ENCODE data around the gene SERPINA9.

SERPINA9 gene

GRCh38 chr14:94464290-94464689 is 11.7 kb downstream of the SERPINA9 start:
- DNase-seq (ENCODE audit: low read depth in 4 of 4, low spot score in 1 of 4): no peak

GRCh38 chr14:94462763-94463572 is 13.0 kb downstream of the SERPINA9 start:
- DNase-seq (ENCODE audit: low read depth in 4 of 4, low spot score in 1 of 4): no peak

GRCh38 chr14:94462219-94462551 is 13.8 kb downstream of the SERPINA9 start:
- DNase-seq (ENCODE audit: low read depth in 4 of 4, low spot score in 1 of 4): no peak

DNA sequence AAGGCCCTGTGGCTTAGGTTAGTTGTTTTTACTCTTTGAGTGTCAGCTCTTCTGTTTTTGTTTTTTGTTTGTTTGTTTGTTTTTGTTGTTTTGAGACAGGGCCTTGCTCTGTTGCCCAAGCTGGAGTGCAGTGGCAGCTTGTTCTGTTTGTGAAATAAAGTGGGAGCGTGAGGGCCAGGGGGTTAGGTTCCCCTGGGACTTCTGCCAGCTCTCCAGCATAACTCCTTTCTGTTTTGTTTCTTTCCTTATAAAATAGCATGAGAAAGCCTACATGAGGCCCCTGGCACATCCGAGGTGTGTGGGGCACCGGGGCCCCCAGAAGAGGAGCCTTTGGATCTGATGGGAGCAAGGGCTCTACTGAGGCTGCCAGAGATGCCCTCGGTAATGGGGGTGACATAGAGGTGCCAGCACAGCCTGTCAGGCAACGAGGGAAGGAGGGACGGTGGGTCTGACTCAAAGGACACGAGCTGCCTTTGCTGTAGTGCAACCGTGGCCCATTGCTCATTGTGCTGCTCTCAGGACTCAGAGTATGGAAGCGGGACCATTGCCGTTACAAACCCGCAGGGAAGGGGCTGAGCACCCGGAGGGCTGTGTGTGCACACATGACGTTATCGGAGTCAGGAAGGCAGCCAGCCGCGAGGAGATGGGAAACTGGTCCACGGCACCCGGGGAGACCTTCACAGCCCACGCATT is 14.3 kb downstream of the SERPINA9 start:
- DNase-seq (ENCODE audit: low read depth in 4 of 4, low spot score in 1 of 4): no peak

DNA sequence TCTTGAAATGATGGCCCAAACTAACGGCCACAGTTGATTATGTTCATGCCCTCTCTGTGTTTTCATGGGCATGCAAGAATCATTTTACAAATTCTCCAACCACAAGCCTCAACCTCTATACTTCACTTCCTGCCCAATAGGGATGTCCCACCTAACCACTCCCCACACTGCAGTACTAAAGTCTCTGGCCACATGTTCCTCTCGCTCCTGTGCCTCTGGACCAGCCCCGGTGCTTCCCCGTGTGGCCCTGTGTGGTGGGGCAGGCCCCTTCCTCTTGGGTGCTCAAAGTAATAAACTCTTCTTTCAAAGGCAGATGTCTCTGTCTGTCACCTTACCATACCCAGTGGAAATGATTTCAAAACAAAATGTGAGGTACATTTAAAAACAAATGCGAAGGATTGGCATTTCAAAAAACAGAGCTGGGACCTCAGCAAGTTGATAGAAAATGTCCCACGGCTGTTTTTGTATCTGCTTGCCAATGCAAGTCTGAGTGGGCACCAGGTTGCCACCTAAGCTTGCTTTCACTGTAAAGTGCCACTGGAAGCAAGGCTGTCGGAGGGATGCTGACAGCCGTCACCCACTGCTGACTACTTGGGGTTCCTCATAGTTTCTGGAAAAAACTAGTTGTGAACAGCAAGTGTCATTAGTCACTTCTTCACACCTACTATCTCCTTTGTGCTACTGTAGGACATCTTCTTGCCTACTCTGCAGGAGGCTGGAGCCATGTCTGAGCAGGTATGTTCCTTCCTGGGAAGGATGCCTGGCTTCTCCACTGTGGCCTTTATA is 15.2 kb downstream of the SERPINA9 start:
- DNase-seq (ENCODE audit: low read depth in 4 of 4, low spot score in 1 of 4): no peak

- DNase-seq (ENCODE audit: low read depth in 4 of 4, low spot score in 1 of 4): no peak
Observed at GRCh38 chr14:94458558-94459205, 17.3 kb downstream of the SERPINA9 start.

DNA sequence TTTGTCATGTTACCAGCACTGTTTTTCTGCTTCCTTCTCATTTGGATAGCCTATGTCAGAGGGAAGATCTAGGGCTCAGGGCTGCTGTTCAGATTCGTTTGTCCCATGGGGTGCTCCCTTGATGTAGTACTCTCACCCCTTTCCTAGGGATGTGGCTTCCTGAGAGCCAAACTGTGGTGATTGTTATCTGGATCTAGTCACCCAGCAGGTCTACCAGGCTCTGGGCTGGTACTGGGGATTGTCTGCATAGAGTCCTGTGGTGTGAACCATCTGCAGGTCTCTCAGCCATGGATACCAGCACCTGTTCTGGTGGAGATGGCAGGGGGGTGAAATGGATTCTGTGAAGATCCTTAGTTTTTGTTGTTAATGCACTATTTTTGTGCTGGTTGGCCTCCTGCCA is 17.9 kb downstream of the SERPINA9 start:
- DNase-seq (ENCODE audit: low read depth in 4 of 4, low spot score in 1 of 4): no peak

- no peak for DNase-seq (ENCODE audit: low read depth in 4 of 4, low spot score in 1 of 4)
Observed at GRCh38 chr14:94455928-94456327, 20.1 kb downstream of the SERPINA9 start.

DNA sequence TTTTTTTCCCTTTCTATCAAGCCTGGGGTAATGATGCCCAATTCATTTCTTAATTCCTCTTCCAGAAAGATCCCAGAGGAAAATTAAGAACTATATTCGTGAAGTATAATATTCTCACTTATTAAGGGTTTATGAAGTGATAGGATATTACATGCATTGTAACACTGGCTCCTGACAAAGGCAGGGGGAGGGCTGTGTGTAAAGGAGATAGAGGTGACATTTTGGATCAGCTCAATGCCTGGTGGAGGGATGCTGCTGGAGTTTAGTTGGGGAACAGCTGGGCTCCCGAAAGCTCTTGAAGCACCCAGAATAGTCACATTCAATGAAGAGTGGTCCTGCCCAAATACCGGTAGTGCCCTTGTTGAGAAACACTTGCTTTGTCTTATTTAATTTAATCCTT is 24.2 kb downstream of the SERPINA9 start:
- no peak for DNase-seq (ENCODE audit: low read depth in 4 of 4, low spot score in 1 of 4)

DNA sequence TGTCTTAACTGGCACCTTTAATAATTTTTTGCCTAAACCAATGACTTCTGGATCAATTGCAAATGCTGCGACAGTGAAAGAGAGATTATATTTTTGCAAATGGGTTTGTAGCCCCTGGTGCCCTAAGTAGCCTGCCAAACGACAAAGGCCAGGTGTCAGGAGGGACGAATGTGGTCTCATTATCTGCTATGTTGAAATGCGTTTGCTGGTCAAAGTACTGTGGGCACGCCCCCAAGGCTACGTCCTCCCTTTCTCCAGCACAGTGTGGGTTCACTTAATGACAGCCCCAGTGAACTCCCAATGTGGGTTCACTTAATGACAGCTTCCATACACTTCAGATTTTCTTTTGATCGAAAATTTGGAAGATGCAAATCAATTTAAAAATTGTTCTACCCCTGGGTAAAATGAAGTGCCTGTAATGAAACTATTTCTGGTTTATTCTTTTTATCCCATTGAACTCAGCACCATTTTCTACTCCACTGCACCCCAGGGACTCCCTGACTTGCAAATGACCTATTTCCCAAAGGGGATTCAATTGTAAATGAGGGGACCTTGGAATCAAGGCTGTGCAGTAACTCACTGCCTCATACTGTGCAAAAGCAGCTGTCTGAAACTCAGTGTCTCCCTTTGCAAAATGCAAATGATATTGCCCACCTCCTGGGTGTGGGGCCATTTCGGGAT is 24.8 kb downstream of the SERPINA9 start:
- no peak for DNase-seq (ENCODE audit: low read depth in 4 of 4, low spot score in 1 of 4)

GRCh38 chr14:94450722-94451090 is 25.3 kb downstream of the SERPINA9 start:
- DNase-seq (ENCODE audit: low read depth in 4 of 4, low spot score in 1 of 4): no peak

- no peak for DNase-seq (ENCODE audit: low read depth in 4 of 4, low spot score in 1 of 4)
Observed at GRCh38 chr14:94449930-94450329, 26.1 kb downstream of the SERPINA9 start.

DNA sequence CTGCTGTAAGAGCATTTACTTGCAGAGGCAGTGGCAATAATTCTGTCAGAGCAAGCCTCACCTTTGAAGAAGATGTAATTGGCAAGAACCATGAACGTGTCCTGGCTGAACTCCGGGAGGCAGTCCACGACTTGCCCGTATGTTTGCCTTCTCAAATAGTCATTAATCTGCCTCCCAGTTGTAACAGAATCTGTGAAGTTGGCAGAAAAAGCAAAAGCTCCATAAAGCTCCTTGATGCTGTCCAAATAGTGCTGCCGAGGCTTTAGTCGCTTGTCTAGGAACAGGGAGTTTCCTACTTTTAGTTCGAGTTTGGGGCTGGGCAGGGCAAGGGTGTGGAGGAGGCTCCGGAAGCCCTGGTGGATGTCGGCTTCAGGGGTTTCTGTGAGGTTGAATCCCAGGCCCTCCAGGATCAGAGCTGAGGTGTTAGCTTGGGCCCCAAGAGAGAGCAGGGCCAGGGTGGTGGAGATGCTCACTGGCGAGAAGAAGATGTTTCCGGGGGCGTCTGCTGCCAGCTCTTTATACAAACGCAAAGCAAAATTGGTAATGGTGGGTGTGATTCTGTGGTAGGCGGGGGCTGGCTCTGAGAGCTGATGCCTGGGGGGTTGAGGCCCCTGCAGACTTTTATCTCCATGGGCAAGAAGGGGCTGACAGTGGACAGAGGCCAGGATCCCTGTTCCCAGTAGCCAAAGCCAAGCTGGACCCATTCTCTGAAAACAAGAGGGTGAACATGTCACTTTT is 27.8 kb downstream of the SERPINA9 start:
- DNase-seq (ENCODE audit: low read depth in 4 of 4, low spot score in 1 of 4): no peak

DNA sequence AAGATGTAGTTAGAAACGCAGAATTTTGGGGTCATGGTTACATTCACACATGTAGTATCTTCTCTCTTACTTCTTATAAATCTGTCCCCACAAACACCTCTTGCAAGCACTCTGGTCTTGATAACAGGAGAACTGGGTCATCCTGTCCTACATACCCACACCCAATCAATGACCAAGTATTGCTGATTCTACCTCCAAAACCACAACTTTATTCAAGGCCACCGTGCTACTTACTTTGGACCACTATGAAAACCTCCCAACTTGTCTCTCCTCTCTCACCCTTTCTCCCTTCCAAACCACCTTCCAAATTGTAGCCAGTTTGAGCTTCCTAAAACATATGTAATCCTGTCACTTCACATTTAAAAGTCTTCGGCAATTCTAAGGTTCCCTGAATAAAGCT is 28.8 kb downstream of the SERPINA9 start:
- DNase-seq (ENCODE audit: low read depth in 4 of 4, low spot score in 1 of 4): no peak

- DNase-seq (ENCODE audit: low read depth in 4 of 4, low spot score in 1 of 4): no peak
Observed at GRCh38 chr14:94446126-94446525, 29.9 kb downstream of the SERPINA9 start.

DNA sequence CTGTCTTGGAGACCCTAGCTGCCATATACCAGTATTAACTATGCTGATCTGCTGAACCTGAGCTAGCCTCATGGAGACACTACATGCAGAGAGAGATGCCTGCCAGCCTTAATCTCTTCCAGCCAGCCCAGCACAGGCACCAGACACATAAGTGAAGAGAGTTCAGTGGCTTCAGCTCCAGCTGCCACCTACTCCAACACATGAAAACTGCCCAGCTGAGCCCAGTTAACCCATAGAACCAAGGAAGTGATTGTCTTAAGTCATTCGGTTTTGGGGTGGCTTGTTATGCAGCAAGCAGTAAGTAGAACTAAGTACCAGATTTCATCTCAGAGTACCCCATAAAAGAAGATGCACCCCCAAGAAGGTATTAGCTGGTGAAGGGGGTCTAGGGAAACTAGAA is 31.0 kb downstream of the SERPINA9 start:
- no peak for DNase-seq (ENCODE audit: low read depth in 4 of 4, low spot score in 1 of 4)

DNA sequence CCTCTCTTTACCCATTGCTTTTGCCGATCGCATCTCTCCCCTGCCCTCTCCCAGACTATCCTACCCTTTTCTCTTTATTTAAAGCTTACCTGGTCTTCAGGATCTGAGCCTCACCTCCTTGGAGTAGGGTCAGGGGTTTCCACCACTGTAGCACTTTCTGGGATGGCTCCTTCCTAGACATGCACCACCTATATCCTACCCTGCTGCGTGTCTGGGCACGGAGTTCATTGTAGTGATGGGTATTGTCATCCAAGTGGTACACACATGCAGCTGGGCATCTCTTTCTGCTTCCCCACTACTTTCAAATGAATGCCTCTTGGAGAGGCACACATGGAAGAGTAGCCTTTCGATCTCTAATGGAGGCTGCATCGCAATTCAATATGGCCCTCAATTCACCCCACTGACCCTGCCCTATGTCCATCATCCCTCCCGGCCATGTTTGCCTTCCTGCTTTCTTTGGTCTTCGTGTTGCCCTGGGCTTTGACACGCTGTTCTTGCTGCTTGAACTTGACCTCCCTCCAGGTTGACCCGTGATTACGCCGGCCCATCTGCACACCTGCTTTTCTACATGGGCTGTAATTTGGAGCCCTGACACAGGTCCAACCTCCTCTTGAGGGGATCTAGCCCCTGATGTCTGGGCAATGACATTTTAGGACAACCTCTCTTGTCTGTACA is 34.3 kb downstream of the SERPINA9 start:
- DNase-seq (ENCODE audit: low read depth in 4 of 4, low spot score in 1 of 4): no peak

DNA sequence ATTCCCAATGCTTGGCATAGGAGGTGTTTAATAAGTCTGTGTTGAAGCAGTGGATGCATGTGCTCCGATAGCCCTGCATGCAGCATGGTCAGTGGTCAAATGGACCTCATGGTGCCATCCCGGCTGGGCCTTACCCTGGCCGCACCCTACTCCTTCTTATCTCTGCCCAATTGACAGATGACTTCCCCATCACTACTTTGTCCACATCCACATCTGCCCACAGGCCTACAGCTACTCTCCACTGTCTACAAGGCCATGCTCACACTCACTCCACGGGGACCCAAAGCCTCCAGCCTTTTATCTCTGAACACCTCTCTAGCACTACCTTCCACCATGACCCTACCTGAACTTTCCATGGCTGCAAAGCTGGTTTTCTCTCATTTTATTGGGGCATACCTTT is 34.9 kb downstream of the SERPINA9 start:
- DNase-seq (ENCODE audit: low read depth in 4 of 4, low spot score in 1 of 4): no peak

GRCh38 chr14:94439453-94440057 is 36.4 kb downstream of the SERPINA9 start:
- DNase-seq (ENCODE audit: low read depth in 4 of 4, low spot score in 1 of 4): no peak

Data from stimulated activated CD4-positive, alpha-beta T cell treated with anti-CD3 and anti-CD28 coated beads, Interleukin-1b, Interleukin-23, amount 100 ng/mL, for 24 hours (primary cell).